ENCODE measurements around the gene DOK5. TPM values are rescaled to one million over a fixed set of nuclear protein-coding genes. Genes with fewer than 3 reads are reported as not detected.

DOK5 gene
- total and polyA plus RNA-seq, 2 of the 8 experiments (the other 6 are each of a cell fraction or from before 2014, with no cell fraction given), result 8.9 to 15.0 TPM

DNA sequence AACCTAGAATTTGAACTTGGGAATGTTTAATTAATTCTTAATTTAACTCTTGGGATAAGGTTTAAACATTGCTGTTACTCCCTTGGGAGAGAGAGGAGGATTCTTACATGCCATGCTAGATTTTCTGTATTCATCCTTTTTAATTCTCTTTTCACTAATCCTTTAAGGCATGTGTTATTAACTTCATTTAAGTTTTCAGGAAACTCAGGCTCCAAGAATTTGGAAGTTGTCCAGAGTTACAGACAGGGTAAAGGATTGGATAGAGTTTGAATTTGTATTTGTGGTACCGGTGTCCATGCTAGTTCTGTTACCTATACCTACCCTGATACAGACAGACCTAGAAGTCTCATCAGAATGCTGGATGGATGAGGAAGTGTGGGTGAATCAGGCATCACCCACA, 23.7 kb downstream of the DOK5 start (continued):
- TF ChIP-seq MAFK (IDR thresholded peaks at IDR 0.05; ENCODE audit: low read depth, low read length) (no peak), SP1 (IDR thresholded peaks at IDR 0.05; ENCODE audit: low read depth, low read length) (no peak), POU5F1 (IDR thresholded peaks at IDR 0.05; ENCODE audit: low read depth, low read length) (no peak)
